HG03139 (cell line): ENCODE data around the gene MRPL24.

Source experiments
- ATAC-seq: cut with Tn5 transposase; IDR thresholded peaks from one replicate; pipeline ENCODE4 v1.9.1; 2021; ENCODE audit not compliant: unreplicated experiment

MRPL24 gene

DNA sequence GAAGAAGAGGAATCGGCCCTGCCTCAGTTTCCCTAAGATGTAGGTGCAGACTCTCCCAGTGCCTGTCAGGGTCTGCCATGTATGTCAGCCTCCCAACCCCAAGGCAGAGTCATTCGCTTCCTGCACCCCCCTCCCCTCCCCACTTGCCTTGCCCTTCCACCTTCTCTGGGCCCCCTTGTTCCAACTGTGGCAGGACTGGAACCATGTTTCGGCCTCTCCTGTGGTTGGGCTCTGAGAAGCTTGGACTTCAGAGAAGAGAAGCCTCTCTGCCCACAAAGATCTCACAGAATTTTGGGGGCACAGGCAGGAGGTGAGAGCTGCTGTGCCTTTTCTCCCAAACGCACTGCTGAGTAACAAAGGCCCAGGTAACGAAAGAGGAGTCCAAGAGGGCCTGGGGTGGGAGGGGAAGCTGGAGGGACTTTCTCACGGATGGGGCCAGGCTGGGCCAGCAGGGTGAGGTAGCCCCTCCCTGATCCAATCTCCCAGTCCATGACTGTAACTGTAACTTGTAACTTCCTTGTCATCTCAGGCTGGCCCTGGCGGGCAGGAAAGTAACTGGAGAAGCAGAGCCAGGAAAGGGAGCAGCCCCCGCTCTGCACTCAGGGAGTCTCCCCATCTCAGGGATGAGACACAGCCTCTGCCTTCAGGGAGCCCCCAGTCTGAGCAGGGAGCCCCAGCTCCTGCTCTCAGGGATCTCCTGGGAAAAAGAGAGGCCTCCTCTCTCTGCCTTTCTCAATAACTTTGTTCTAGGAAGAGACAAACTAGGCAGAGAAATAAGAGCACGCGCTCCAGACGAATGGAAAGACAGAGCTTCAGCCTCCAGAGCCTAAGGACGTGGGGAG, 46.8 kb downstream of the MRPL24 start:
- no peak for ATAC-seq

DNA sequence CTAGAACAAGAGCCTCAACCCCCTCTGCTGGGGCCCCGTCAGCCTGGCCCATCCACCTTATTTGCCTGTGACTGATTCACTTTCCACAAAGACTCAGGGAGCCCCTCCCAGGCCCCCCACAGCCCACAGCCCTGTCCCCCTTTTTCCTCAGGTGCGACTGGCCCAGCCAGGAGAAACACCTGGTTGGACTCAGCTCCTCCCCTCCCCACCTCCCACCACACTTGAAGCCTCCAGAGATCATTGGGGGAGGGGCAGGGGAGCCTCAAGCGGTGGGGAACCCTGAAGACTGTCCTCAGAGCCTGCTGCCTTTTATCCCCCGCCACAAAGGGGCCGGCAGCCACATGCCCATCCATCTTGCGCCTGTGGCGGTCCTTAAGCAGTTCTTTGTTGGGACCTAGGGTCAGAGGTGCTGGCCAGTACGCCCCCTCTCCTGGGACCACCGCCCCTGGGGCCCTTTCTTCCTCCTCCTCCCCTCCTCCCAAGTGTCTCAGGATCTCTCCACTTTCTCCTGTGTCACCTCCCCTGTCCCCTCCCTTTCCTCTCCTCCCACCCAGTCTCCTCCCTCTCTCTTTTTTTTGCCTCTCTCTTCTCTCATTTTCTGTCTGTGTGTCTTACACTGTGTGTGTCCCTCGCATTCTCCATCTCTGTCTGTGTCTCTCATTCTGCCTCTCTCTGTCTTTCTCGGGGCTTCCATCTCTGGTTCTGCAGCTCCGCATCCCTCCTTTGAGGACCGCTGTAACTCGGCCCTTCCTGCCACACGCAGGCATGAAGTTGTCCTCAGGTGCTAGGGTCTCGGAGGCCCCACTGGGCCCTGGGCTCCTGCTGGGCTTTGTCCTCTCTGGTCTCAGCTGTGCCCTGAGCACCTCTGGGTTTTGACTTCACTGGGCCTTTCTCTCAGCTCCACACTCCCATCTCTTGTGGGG, 47.7 kb downstream of the MRPL24 start:
- ATAC-seq: no peak

DNA sequence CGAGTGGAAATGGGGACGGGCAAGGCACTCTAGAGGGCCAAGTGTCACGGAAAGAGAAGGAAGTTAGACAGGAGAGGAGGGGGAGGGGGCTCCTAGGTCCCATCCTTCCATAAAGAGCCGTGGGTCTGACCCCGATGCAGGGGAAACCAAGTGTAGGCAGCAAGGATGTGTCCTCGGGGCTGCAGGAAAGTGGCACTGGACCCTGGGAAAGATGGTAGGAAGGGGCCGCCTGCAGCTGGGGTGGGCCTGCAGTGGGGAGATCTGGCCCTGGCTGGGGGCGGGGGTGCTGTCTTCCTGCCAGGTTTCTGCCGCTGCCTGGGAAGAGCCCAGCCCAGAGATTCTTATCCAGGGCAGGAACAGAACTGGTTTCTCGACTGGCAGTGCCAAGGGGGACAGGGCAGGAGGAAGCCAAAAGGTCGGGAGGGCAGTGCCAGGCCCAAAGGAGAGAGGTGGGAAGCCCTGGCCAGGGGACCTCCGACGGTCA, 48.4 kb downstream of the MRPL24 start:
- ATAC-seq: no peak

DNA sequence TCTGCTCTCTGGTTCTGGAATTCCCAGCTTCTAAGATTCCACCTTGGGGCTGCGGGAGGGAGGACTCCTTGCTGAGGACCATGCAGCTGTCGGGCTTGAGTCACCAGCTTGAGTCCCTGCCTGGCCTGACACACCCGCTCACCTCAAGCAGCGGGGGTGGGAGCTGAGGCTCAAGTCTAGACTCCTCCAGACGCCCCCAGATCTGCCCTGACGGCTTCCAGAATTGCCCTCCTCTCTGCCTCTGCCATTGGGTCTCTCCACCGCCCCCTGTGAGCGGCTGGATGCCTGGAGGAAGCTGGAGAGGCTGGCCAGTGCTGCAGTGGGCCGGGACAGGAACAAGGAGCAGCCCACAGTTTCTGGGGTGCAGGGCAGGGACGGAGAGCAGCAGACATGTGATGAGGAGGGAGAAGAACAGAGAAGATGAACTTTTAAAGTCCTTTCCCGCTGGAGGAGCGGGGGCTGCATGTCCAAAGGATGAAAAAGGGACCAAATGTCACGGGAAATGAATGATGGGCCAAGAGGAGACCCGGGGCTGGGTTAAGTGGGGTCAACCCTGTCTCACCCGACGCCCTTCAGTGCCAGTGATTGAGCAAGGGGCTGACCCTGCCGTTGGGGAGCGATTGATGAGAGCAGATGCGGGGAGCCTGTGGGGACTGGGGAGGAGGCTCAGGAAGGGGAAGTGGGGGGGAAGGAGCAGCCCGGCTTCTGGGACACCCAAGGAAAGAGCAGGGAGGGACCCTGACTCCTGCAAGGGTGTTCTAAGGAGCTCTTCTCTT, 49.0 kb downstream of the MRPL24 start:
- no peak for ATAC-seq

DNA sequence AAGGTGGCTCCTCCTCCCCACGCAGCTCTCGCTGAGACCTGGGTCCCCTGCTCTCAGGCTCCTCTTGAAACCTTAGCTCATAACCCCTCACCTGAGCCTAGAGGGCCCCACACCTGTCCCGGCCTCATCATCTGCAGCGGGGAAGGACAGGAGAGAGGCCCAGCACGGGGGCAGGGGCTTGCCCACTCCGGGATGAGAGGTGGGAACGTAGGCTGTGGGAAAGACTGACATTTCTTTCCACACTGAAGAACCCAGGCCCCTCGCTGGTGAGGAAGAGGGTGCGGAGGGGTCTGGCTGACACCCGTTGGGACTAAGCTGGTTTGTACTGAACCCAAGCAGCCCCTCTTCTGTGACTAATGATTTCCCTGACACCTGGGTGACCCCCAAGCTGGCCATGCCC, 49.7 kb downstream of the MRPL24 start:
- ATAC-seq: no peak

DNA sequence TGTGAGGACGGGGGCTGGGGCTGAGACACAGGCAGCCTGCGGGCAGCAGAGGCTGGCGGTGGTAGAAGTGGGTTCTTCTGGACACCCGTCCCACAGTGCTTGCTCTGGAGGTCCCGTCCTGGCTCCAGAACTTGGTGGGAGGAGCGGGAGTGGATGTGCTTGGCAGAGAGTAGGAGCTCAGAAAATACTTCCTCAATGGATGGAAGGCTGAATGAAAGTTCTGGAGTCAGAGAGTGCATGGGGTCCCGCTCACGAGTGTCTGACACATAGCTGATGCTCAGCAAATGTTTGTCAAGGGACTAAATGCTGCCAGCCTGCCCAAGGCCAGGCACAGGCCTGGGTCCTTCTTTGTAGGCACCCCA, 50.2 kb downstream of the MRPL24 start:
- no peak for ATAC-seq

DNA sequence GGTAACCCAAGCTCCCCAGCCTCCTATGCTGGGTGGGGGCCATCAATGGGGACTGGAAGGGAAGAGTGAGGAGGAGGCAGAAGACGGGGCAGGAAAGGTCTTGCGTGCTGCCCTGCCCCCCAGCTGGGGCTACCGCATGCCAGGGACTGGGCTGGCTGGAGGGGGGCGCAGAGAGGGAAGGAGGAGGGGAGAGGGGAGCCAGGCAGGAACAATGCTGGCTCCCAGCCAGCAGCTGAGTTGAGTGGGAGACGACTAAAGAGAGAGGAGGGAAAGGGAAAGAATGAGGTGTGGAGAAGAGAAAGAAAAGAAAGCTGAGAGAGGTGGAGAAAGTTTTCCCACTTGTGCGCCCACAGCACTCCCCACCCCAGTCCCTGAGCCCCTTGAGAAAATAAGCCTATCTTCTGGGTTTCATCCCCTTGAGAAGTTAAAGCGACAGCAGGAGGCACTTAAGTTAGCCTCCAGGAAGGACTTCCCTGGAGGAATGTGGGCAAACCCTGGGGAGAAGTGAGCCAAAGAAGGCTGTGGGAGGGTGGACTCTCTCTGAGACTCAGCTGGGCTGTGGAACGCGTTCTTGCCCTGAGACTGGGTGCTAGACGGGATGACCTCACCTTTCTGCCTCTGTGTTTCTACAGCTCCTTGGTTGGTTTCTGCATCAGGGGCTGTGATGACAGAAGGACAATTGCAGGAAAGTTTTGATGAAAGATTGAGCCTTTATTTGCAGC, 50.8 kb downstream of the MRPL24 start:
- ATAC-seq: no peak

DNA sequence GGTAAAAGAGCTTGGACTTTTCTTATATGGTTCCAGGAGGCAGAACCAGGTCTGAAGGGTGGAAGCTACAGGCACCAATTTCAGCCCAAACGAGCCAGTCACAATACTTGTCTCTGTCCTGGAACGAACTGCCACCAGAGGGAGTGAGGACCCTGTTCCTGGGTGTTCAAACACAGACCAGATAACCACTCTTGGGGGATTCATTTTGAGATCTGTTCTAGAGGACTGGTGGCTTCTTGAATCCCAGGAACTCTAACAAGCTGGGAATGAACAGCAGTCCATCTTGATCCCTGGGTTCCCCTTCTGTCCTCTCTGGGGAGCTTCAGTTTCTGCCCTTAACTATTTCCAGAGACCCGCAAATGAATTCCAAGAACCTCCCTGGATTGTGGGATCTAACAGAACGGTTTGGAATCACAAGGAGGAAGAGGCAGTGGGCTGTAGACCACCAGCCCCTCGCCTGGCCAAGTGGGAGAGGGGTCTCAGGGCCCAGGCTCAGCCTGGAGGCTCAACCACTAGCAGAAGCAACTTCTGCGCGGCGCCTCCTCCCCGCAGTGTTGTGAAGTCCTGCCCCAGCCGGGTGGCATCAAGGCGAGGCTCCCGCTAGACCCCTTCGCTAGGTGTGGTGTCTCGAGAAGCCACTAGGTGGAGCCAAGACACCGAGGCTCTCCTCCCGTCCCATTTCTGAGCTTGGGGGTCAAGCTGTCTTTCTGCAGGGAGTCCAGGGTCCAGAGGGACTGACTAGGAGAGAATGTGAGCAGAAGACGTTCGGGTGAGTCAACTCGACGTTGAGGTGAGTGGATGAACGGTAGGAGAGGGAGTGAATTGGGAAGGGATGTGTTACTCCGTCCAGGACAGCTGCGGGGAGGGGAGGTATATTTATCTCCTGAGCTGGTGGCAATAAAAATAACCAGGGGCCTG, 51.6 kb downstream of the MRPL24 start:
- ATAC-seq: no peak
